HG03571 (cell line): ENCODE measurements around the gene PSG1.
"Not testable (repeated sequence)": the region's sequence is repeated elsewhere in the genome, so short reads cannot be mapped to it uniquely, and the experiment has no call there.

Source experiments
- ATAC-seq: cut with Tn5 transposase; IDR thresholded peaks from one replicate; pipeline ENCODE4 v1.9.1; 2021; ENCODE audit not compliant: unreplicated experiment

The PSG1 gene

GRCh38 chr19:42882010-42882409 lies 2.5 kb upstream of the PSG1 start:
- ATAC-seq = not testable (repeated sequence)

- ATAC-seq = not testable (repeated sequence)
These were observed 1.8 kb upstream of the PSG1 start for GRCh38 chr19:42881279-42881678.

DNA sequence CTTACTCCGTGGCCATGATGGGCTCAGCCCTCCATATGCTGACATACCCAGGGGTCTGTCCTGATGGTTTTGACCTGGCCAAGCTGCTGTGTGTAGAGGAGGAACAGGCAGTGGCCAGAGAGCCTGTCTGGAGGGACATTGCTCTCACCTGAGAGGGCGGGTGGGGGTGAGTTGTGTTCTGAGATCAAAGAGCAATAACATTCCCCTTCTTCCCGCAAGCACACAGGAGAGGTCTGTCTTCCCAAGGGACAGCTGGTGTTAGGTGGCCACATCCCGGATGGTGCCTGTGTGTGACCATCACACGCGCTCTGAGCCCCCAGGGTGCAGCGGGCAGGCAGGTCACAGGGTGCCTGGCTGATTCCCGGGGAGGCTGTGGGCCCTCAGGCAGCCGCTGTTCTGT lies 1.1 kb upstream of the PSG1 start:
- not testable (repeated sequence) for ATAC-seq

DNA sequence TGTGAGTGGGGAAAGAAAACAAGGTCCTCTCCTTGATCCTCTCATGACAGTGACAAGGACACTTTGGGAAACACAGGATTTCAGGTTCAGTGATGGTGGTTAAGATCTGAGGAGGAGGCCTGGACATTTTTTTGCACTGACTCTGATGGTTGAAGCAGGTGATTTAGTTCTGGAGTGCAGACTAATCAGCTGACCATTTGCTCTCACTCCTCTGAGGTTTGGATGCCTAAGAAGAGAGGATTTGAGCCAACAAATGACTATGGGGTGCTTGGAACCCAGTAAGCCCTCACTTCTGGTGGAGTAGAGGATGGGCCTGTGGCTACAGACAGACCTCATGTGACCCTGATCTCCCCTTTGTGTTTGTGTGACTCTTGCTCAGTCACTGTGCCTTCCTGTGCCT lies 2.9 kb downstream of the PSG1 start:
- ATAC-seq = not testable (repeated sequence)

DNA sequence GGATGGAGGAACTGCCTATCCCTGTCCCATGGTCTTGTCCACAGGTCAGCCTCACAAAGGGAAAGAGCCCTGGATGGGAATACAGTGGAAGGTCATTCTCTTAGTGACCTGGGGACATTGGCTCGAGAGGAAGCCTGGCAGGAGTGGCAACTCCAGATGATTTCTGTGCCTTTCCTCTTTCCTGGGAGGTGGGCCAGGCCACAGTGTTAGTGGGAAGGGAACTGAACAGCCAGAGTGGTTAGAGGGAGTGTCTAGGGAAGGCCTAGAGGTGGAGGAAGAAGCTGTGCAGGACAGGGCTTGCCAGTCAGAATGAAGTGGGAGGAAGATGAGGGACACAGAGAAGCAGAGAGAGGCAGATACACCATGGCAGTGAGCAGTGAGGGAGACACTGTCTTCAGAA lies 3.6 kb downstream of the PSG1 start:
- ATAC-seq = not testable (repeated sequence)

GRCh38 chr19:42874901-42875813 lies 4.4 kb downstream of the PSG1 start:
- ATAC-seq = not testable (repeated sequence)

- ATAC-seq = not testable (repeated sequence)
These were observed 5.4 kb downstream of the PSG1 start for GRCh38 chr19:42874136-42874535.

GRCh38 chr19:42872608-42873007 lies 6.9 kb downstream of the PSG1 start:
- ATAC-seq = no peak

DNA sequence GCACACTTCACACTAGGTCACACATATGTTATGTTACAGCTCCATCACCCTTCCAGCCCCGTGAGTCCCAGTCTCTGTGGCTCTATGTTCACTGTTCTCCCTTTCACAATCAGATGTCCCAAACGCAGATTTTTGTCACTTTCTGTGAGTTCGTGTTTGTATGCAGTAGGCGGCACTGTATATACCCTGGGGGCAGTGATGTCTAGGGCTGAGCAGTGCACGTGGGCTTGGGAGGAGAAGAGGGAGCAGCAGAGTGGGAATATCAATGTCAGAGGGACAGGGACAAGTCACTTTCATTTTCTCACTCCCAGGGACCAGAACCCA lies 22.0 kb downstream of the PSG1 start:
- ATAC-seq = no peak

- not testable (repeated sequence) for ATAC-seq
These were observed 22.5 kb downstream of the PSG1 start for GRCh38 chr19:42856866-42857543.

DNA sequence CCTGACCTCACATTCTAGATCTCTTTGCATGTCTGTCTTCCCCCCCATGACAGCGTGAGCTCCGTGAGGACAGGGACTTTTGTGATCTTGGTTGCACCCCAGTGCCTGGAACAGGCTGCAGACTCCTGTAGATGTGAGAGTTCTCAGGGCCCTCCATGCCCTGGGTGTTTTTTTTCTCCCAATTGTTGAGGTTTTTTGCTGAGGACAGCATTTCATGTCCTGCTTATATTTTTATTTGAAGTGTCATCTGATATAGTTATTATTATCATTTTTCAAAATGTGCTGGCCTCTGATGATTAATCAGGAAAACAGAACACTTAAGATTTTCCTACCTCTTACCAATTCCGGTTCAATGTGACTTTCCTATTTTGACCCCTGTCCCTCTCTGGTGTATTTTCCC lies 24.8 kb downstream of the PSG1 start:
- not testable (repeated sequence) for ATAC-seq

DNA sequence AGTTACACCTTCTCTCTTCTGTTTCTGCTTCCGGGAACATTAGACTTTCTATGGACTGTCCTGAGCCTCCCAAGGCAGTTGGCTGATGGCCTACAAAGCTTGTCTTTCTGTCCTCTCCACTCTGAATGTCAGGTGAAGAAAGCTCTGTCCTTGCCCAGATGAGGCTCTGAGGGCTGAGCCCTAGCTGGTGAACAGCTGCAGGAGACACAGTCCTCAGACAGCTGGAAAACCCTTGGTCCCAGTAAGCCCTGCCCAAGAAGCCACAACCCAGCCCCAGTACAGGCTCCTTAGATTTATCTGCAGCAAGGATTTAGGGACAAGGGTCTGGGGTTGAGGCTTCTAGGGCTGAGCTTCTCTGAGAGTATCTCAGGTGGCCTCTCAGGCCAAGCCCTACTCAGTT lies 26.3 kb downstream of the PSG1 start:
- not testable (repeated sequence) for ATAC-seq

DNA sequence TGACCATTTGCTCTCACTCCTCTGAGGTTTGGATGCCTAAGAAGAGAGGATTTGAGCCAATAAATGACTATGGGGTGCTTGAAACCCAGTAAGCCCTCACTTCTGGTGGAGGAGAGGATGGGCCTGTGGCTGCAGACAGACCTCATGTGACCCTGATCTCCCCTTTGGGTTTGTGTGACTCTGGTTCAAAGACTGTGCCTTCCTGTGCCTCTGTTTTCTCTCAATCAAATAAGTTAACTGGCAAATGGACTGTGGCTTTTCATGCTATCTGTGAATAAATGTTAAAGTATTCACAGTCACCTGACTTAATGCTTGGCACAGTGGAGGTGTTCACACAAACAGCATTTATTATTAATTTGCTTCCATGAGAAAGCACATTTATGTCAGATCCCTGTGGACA lies 26.7 kb downstream of the PSG1 start:
- not testable (repeated sequence) for ATAC-seq

GRCh38 chr19:42851718-42852280 lies 27.7 kb downstream of the PSG1 start:
- not testable (repeated sequence) for ATAC-seq

DNA sequence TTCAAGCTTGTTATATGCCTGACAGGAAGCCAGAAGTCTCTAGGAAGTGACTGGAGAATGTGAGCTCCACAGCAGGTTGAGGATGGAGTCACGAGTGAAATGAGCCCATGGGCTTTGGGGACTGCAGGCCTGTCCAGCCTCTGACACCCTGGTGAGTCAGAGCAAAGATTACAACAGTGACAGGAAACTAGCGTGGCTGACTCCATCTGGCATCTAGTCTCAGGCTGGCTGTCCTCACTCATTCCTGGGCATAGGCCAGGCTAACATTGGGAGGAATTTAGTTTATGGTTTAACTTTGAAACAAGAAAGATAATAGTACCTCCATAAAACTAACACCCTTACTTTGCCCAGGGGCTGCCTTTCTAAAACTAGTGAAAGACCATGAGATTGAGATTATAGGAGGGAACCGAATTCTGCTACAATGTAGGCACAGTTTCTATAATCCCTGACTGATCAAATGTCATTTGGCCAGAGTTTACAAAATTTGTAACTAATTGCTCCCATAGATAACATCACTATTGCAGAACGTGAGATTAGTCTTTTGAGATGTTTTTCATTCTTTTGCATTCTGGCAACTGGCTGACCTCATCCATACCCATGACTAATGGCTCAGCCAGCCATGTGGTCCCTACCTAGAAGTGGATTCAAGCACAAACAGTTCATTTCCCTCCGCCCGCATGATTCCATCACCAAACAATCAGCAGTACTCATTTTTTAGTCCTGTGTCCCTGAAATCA lies 28.4 kb downstream of the PSG1 start:
- no peak for ATAC-seq

- ATAC-seq = no peak
These were observed 32.9 kb downstream of the PSG1 start for GRCh38 chr19:42846597-42846996.

GRCh38 chr19:42843631-42844030 lies 35.9 kb downstream of the PSG1 start:
- not testable (repeated sequence) for ATAC-seq

GRCh38 chr19:42832746-42833442 lies 46.6 kb downstream of the PSG1 start:
- ATAC-seq = not testable (repeated sequence)

GRCh38 chr19:42832023-42832680 lies 47.4 kb downstream of the PSG1 start:
- ATAC-seq = not testable (repeated sequence)
